Measurements from ENCODE around the gene ADCY2. TPM values are rescaled to one million over a fixed set of nuclear protein-coding genes. Genes with fewer than 3 reads are reported as not detected.

The ADCY2 gene
- total and polyA plus RNA-seq, 4 donors, result 0.56 to 9.3 (median 6.7) TPM

DNA sequence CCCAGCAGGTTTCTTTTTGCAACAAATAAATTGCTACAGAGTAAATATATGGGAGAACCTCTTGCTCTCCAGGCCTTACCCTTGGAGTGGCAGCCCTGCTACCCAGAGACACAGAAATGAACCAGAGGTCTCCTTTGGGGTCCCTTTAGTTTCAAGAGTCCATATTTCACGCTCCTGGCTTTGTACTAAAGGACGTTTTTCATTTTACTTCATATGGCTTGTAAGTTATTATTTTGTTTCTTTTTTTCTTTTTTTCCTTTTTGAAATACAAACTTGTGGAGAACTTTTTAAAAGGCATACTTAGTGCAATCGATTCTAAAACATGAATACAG is 3.3 kb upstream of the ADCY2 start:
- ATAC-seq (ENCODE audit: low FRiP score) (no peak), DNase-seq (no peak)
- Histone ChIP-seq H3K4me3 (ENCODE audit: low read length in 2 of 2) (no peak overlapping the region), H3K4me1 (ENCODE audit: control insufficient read depth in 1 of 2, insufficient read depth in 2 of 2, low read length in 2 of 2) (no peaks in the 10 kb centered on the region), H3K27me3 (ENCODE audit: control insufficient read depth in 1 of 2, insufficient read depth in 2 of 2, low read length in 1 of 2) (no peaks in the 10 kb centered on the region), H3K9me3 (ENCODE audit: control insufficient read depth, low read length) (no peaks in the 10 kb centered on the region), H3K36me3 (ENCODE audit: control insufficient read depth in 1 of 2, insufficient read depth in 2 of 2, low read length in 1 of 2) (no peaks in the 10 kb centered on the region), H3K27ac (ENCODE audit: low read depth in 1 of 2, low read length in 2 of 2) (no peak overlapping the region)
- 82 to 88% methylated on average over 3 of the region's 3 CpGs for WGBS, 2 donors
- intact Hi-C loops (cut with DNase I), result loop anchor here (5.0 kb wide), 3 partner anchors 365 to 625 kb away; no protein-coding TSS in a partner anchor

DNA sequence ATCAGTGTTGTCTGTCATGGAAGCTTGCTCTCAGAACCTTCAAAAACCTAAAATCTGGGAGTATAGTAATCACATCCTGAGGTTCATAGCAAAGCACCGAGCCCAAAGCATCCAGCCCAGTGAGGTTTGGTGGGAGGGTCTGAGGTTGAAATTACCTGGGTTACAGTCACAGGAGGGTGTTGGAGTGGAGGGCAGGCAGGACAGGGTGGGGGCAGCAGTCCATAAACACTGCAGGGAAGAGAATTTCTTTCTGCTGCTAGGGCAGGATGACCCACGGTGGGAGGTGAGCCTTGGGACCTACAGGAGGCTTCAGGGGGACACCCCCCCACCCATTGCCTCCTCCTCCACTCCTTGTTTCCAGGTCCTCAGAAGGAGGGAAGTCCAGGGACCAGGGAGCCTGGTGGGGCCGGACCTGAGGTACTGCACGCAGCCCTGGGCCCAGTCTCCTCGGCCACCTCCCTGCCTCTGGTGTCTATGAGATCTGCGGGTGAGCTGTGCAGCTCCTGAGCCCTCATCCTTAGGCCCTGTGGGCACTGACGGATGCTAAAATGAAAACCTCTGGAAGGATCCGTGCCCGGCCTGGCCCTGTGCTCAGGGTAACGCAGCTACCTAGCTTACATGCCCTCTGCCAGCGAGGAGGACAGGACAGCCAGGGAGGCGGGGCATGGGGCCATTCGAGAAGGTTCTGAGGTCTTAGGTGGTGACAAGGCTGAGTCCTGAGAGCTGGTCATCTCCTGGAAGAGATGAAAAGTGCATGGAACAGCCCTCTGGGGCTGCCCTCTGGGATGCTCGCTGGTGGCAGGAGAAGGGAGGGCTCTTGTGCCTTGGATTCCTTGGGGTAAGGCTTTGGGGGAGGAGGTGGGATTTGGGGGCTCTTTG is 1.8 kb upstream of the ADCY2 start:
- 86 to 88% methylated on average over 14 of the region's 14 CpGs for WGBS, 2 donors
- ATAC-seq (ENCODE audit: low FRiP score), result peak; percentile 39
- no peak overlapping the region for H3K27ac ChIP-seq (ENCODE audit: low read depth in 1 of 2, low read length in 2 of 2)
- H3K27me3 ChIP-seq (ENCODE audit: control insufficient read depth in 1 of 2, insufficient read depth in 2 of 2, low read length in 1 of 2), result no peaks in the 10 kb centered on the region
- H3K4me1 ChIP-seq (ENCODE audit: control insufficient read depth in 1 of 2, insufficient read depth in 2 of 2, low read length in 2 of 2), result no peaks in the 10 kb centered on the region
- intact Hi-C loops (cut with DNase I), result loop anchor here (5.0 kb wide), 3 partner anchors 363 to 627 kb away; no protein-coding TSS in a partner anchor
- H3K36me3 ChIP-seq (ENCODE audit: control insufficient read depth in 1 of 2, insufficient read depth in 2 of 2, low read length in 1 of 2), result no peaks in the 10 kb centered on the region
- no peak overlapping the region for H3K4me3 ChIP-seq (ENCODE audit: low read length in 2 of 2)
- no peaks in the 10 kb centered on the region for H3K9me3 ChIP-seq (ENCODE audit: control insufficient read depth, low read length)
- no peak for DNase-seq

DNA sequence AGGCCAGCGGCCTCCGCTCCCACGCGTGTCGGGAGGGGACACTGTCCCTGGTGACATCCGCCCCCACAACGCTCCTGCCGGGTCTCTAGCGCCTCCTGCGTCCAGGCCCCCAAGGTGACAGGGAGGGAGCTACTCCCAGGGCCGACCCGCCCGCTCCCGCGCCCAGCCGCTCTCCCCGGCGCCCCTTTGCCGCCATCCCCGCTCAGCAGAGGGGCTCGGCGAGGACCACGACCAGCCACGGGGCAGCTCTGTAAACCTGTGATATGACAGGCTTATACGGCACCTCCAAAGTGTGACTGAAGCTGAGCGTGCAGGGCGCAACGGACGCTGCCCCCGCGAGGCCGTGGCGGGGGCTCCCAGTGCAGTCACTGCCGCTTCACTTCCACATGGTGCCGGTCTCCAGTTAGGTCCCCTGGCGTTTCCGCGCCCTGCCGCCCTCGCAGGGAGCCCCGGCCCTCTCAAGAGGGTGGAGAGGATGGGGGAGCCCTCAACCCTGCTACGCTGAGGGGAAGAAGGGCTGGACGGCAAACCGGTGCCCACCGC is 978 bp upstream of the ADCY2 start:
- Histone ChIP-seq H3K27ac (ENCODE audit: low read depth in 1 of 2, low read length in 2 of 2) (peak overlapping the region in 1 of 2 donors; percentile 11), H3K4me3 (ENCODE audit: low read length in 2 of 2) (peak overlapping the region in 1 of 2 donors; percentile 72), H3K27me3 (ENCODE audit: control insufficient read depth in 1 of 2, insufficient read depth in 2 of 2, low read length in 1 of 2) (no peaks in the 10 kb centered on the region), H3K4me1 (ENCODE audit: control insufficient read depth in 1 of 2, insufficient read depth in 2 of 2, low read length in 2 of 2) (no peaks in the 10 kb centered on the region), H3K36me3 (ENCODE audit: control insufficient read depth in 1 of 2, insufficient read depth in 2 of 2, low read length in 1 of 2) (no peaks in the 10 kb centered on the region), H3K9me3 (ENCODE audit: control insufficient read depth, low read length) (no peaks in the 10 kb centered on the region)
- ATAC-seq (ENCODE audit: low FRiP score) (peak; percentile 29), DNase-seq (peak in 1 of 2 donors; percentile 76)
- 21 to 26% methylated on average over 40 to 45 of the region's 45 CpGs for WGBS, 2 donors
- intact Hi-C loops (cut with DNase I), result loop anchor here (5.0 kb wide), 4 partner anchors 352 to 628 kb away; no protein-coding TSS in a partner anchor

DNA sequence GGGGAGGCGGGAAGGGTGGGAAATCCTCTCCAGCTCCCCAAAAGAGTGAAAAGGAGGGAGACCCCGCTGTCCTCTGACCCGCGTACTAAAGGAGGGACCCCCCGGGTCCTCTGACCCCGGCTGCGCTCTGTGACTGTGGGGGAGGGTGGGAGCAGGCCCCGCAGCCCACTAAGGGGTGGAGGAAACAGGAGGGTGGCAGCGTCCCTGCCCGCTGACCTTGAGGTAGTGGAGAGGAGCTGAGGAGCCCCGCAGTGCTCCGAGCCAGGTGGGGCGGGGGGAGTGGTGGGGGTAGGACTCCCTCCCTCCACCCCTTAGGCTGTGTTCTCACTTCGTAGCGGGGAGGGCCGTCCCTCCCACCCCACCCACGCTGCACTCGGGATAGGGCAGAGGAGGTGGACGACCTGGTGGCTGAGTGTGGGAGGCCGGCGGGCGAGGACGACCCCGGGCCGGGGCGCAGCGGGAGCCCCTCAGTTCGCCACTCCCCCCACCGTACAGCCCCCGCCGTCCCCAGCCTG is 449 bp upstream of the ADCY2 start:
- H3K27me3 ChIP-seq (ENCODE audit: control insufficient read depth in 1 of 2, insufficient read depth in 2 of 2, low read length in 1 of 2), result no peaks in the 10 kb centered on the region
- no peaks in the 10 kb centered on the region for H3K4me1 ChIP-seq (ENCODE audit: control insufficient read depth in 1 of 2, insufficient read depth in 2 of 2, low read length in 2 of 2)
- intact Hi-C loops (cut with DNase I), result loop anchor here (5.0 kb wide), 1 partner anchor 352 kb away; no protein-coding TSS in a partner anchor
- 2 to 4% methylated on average over 11 to 31 of the region's 31 CpGs for WGBS, 2 donors
- H3K36me3 ChIP-seq (ENCODE audit: control insufficient read depth in 1 of 2, insufficient read depth in 2 of 2, low read length in 1 of 2), result no peaks in the 10 kb centered on the region
- peak overlapping the region; percentile 55 to 72 for H3K4me3 ChIP-seq (ENCODE audit: low read length in 2 of 2)
- DNase-seq (peak in 1 of 2 donors; percentile 77), ATAC-seq (ENCODE audit: low FRiP score) (peak; percentile 33)
- H3K9me3 ChIP-seq (ENCODE audit: control insufficient read depth, low read length), result no peaks in the 10 kb centered on the region
- H3K27ac ChIP-seq (ENCODE audit: low read depth in 1 of 2, low read length in 2 of 2), result peak overlapping the region in 1 of 2 donors; percentile 11

DNA sequence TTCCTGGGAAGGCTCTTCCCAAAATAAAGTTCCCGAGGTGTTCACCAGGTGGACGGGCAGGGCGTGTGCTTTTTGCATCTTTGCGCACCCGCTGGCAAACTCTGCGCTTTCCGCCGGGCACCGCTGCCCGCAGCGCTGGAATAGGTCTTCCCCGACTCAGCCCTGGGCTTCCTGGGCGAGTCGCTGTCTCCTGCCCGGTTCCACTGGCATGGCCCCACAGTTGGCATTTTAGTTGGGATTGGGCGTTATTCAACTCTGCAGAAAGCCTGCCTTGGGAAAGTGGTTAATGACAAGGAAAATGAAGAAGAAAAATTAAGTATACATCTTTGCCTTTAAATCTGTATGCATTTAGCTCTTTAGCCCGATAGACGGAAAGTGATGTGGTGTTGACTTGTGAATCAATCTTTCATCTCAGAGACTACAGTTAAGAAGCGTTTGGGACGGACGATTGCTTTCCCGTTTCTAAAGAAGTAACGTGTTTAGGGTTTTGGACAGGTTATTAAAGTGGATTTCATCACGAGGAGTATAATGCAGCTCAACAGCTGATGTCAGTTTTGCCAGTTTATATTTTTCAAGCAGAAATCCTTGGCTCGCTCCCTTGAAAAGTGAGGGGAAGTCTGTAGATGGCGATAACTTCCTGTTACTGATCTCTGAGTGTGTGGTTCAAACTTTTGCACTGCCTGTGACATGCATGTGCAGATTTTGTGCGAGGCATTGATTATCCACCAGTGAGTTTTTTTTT is 946 bp downstream of the ADCY2 start:
- Histone ChIP-seq H3K36me3 (ENCODE audit: control insufficient read depth in 1 of 2, insufficient read depth in 2 of 2, low read length in 1 of 2) (no peaks in the 10 kb centered on the region), H3K27me3 (ENCODE audit: control insufficient read depth in 1 of 2, insufficient read depth in 2 of 2, low read length in 1 of 2) (no peaks in the 10 kb centered on the region), H3K4me1 (ENCODE audit: control insufficient read depth in 1 of 2, insufficient read depth in 2 of 2, low read length in 2 of 2) (no peaks in the 10 kb centered on the region), H3K9me3 (ENCODE audit: control insufficient read depth, low read length) (no peaks in the 10 kb centered on the region), H3K4me3 (ENCODE audit: low read length in 2 of 2) (peak overlapping the region; percentile 55 to 72), H3K27ac (ENCODE audit: low read depth in 1 of 2, low read length in 2 of 2) (no peak overlapping the region)
- intact Hi-C loops (cut with DNase I), result loop anchor here (5.0 kb wide), 1 partner anchor 350 kb away; no protein-coding TSS in a partner anchor
- peak; percentile 45 for ATAC-seq (ENCODE audit: low FRiP score)
- no peak for DNase-seq
- 0 to 1% methylated on average over 27 of the region's 27 CpGs for WGBS, 2 donors

DNA sequence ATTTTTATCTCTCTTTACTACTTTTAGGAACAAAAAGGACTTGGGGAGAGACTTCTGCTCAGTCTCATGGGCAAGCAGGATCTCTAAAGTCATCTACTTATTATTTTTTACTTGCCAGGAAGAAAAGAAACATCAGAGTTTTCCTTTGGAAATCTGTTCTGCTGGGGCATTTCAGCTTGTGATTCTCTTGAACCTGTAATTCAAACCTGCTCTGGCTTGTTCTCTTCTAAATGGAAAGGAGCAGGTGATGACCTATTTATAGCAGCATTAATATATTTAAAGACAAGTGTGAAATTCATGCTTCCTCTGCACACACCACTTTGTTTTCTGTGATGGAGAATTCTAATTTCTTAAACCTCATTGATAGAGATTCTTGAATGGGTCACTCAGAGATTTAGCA is 2.0 kb downstream of the ADCY2 start:
- Histone ChIP-seq H3K9me3 (ENCODE audit: control insufficient read depth, low read length) (no peaks in the 10 kb centered on the region), H3K27ac (ENCODE audit: low read depth in 1 of 2, low read length in 2 of 2) (no peak overlapping the region), H3K36me3 (ENCODE audit: control insufficient read depth in 1 of 2, insufficient read depth in 2 of 2, low read length in 1 of 2) (peaks cover 0 to 2% of the 10 kb centered on the region in 2 donors), H3K27me3 (ENCODE audit: control insufficient read depth in 1 of 2, insufficient read depth in 2 of 2, low read length in 1 of 2) (no peaks in the 10 kb centered on the region), H3K4me3 (ENCODE audit: low read length in 2 of 2) (no peak overlapping the region), H3K4me1 (ENCODE audit: control insufficient read depth in 1 of 2, insufficient read depth in 2 of 2, low read length in 2 of 2) (no peaks in the 10 kb centered on the region)
- intact Hi-C loops (cut with DNase I), result loop anchor here (5.0 kb wide), 1 partner anchor 349 kb away; no protein-coding TSS in a partner anchor
- DNase-seq, result no peak
- no peak for ATAC-seq (ENCODE audit: low FRiP score)

DNA sequence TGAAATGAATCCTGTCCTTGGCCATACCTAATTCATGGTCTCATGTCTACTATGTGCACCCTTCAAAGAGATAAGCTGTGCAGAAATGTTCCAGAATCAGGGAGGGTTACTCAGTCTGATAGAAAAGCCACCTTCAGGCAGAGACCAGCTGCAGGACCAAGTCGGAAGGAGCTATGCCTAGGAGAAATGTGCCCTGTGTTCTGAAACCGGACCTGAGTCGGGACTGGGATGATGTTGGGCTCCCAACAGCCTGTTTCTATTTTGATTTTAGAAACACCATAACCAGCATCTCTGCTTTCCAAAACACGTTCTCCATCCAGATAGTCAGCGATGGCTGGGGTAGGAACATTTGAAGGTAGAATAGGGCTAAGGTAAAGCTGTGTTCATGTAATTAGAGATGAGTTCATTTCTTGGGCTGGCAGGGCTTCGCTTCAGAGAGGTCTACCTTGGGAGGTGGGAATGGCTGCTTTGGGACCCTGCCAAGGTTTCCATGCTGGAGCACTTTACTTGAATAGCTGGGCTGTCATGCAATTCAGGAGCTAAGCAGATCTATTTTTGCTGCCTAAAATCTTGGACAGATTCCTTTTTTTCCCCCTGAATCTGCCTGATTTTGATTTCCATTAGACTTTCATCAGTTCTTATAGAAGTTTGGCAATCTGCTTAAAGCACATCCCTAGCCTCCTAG is 2.8 kb downstream of the ADCY2 start:
- Histone ChIP-seq H3K4me1 (ENCODE audit: control insufficient read depth in 1 of 2, insufficient read depth in 2 of 2, low read length in 2 of 2) (no peaks in the 10 kb centered on the region), H3K9me3 (ENCODE audit: control insufficient read depth, low read length) (no peaks in the 10 kb centered on the region), H3K4me3 (ENCODE audit: low read length in 2 of 2) (no peak overlapping the region), H3K27me3 (ENCODE audit: control insufficient read depth in 1 of 2, insufficient read depth in 2 of 2, low read length in 1 of 2) (no peaks in the 10 kb centered on the region), H3K36me3 (ENCODE audit: control insufficient read depth in 1 of 2, insufficient read depth in 2 of 2, low read length in 1 of 2) (peaks cover 0 to 2% of the 10 kb centered on the region in 2 donors), H3K27ac (ENCODE audit: low read depth in 1 of 2, low read length in 2 of 2) (no peak overlapping the region)
- no peak for DNase-seq
- intact Hi-C loops (cut with DNase I), result loop anchor here (5.0 kb wide), 1 partner anchor 349 kb away; no protein-coding TSS in a partner anchor
- no peak for ATAC-seq (ENCODE audit: low FRiP score)
- 85 to 86% methylated on average over 6 of the region's 6 CpGs for WGBS, 2 donors

DNA sequence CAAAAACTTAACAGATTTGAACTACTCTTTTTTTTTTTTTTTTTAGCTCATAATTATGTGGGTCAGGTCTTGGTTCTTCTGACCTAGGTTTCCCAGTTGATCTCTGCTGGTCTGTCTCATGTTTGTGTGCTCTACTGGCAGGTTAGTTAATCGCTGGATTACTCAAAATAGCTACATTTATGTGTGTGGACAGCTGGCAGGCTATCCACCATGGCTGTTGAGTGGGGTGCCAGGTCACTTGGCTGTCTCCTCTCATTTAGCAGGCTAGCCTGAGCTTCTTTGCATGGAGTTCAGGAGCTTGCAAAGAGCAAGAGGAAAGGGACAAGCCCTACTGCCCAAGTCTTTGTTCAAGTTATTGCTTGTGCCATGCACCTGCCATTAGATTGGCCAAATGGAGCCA is 9.3 kb downstream of the ADCY2 start:
- no peak for DNase-seq
- Histone ChIP-seq H3K9me3 (ENCODE audit: control insufficient read depth, low read length) (no peaks in the 10 kb centered on the region), H3K4me3 (ENCODE audit: low read length in 2 of 2) (no peak overlapping the region), H3K36me3 (ENCODE audit: control insufficient read depth in 1 of 2, insufficient read depth in 2 of 2, low read length in 1 of 2) (peaks cover 0 to 2% of the 10 kb centered on the region in 2 donors), H3K27me3 (ENCODE audit: control insufficient read depth in 1 of 2, insufficient read depth in 2 of 2, low read length in 1 of 2) (no peaks in the 10 kb centered on the region), H3K27ac (ENCODE audit: low read depth in 1 of 2, low read length in 2 of 2) (no peak overlapping the region), H3K4me1 (ENCODE audit: control insufficient read depth in 1 of 2, insufficient read depth in 2 of 2, low read length in 2 of 2) (no peaks in the 10 kb centered on the region)
- intact Hi-C loops (cut with DNase I), result no loop called here
- no peak for ATAC-seq (ENCODE audit: low FRiP score)
- WGBS, 2 donors, result 55 to 67% methylated on average over 1 of the region's 1 CpG

Data from aorta (tissue), 5 donors.